IMR-90 (cell line): Measurements from ENCODE around the gene PPBP. TPM values are rescaled to one million over a fixed set of nuclear protein-coding genes. Genes with fewer than 3 reads are reported as not detected.

ENCODE experiments used
- ATAC-seq: fragments of 200-7000 bp; cut with Tn5 transposase; 2 replicates; pipeline ENCODE4 v1.9.1; 2020; ENCODE audit warnings: low read depth, mild to moderate bottlenecking, moderate library complexity
- BruUV-seq: library from RNA; stranded (reverse); fragments of 400-500 nt; replicated peaks from 2 replicates; lab custom pipeline; 2021; lab: Mats Ljungman, UMichigan
- CTCF ChIA-PET: fragments of 300-600 bp; formaldehyde crosslinking; extraction: SDS; loops from one replicate; lab custom pipeline; 2021; ENCODE audit warnings: antibody characterized with exemption; lab: Yijun Ruan, JAX
- POLR2A ChIA-PET: fragments of 300-600 bp; sonication (Branson Sonifier 250); formaldehyde crosslinking; loops from one replicate; lab custom pipeline; 2022; ENCODE audit warnings: antibody characterized with exemption; ENCODE audit not compliant: unreplicated experiment; lab: Charles Lee
- DNase-seq: peaks from one replicate; pipeline ENCODE4 v3.0.0; 2013
- H2AFZ ChIP-seq: replicated peaks from 2 replicates; pipeline ENCODE3; 2013; ENCODE audit warnings: low read length, mild to moderate bottlenecking; ENCODE audit not compliant: poor library complexity
- H2AK5ac ChIP-seq: 2 replicates; pipeline ENCODE4 v1.6.1; 2013; ENCODE audit warnings: low read depth, low read length, inconsistent platforms
- H2AK9ac ChIP-seq: replicated peaks from 2 replicates; pipeline ENCODE3; 2013; ENCODE audit warnings: mild to moderate bottlenecking, low read depth, low read length, moderate library complexity; ENCODE audit not compliant: poor library complexity
- H2BK120ac ChIP-seq: 2 replicates; pipeline ENCODE4 v1.6.1; 2013; ENCODE audit warnings: low read depth, low read length, inconsistent platforms
- H2BK15ac ChIP-seq: 3 replicates; pipeline ENCODE4 v1.6.1; 2013; ENCODE audit warnings: low read depth, low read length, inconsistent platforms
- H2BK20ac ChIP-seq: 2 replicates; pipeline ENCODE4 v1.6.1; 2013; ENCODE audit warnings: low read depth, mild to moderate bottlenecking, inconsistent platforms, low read length, moderate library complexity
- H2BK5ac ChIP-seq: 2 replicates; pipeline ENCODE4 v1.6.1; 2013; ENCODE audit warnings: mild to moderate bottlenecking, low read depth, low read length, inconsistent platforms; ENCODE audit not compliant: poor library complexity, severe bottlenecking
- H3K14ac ChIP-seq: replicated peaks from 2 replicates; pipeline ENCODE4 v1.6.1; 2013; ENCODE audit warnings: low read depth, low read length, inconsistent platforms
- H3K18ac ChIP-seq: 2 replicates; pipeline ENCODE4 v1.6.1; 2013; ENCODE audit warnings: low read depth, low read length, control low read depth
- H3K23ac ChIP-seq: 2 replicates; pipeline ENCODE4 v1.6.1; 2013; ENCODE audit warnings: low read depth, low read length, inconsistent platforms
- H3K27ac ChIP-seq: 2 replicates; pipeline ENCODE4 v1.5.1; 2013; ENCODE audit warnings: mild to moderate bottlenecking, control low read depth, low read length; ENCODE audit not compliant: insufficient read depth
- H3K27me3 ChIP-seq: 2 replicates; pipeline ENCODE4 v1.6.1; 2013; ENCODE audit warnings: low read length; ENCODE audit not compliant: control insufficient read depth, insufficient read depth
- H3K36me3 ChIP-seq: 2 replicates; pipeline ENCODE4 v1.6.1; 2013; ENCODE audit warnings: low read length, mixed read lengths; ENCODE audit not compliant: control insufficient read depth, insufficient read depth
- H3K4ac ChIP-seq: 2 replicates; pipeline ENCODE4 v1.6.1; 2013; ENCODE audit warnings: low read depth, low read length, inconsistent platforms
- H3K4me1 ChIP-seq: 2 replicates; pipeline ENCODE4 v1.6.1; 2013; ENCODE audit warnings: low read length, mixed read lengths; ENCODE audit not compliant: control insufficient read depth, insufficient read depth
- H3K4me2 ChIP-seq: 2 replicates; pipeline ENCODE4 v1.6.1; 2013; ENCODE audit warnings: low read depth, mild to moderate bottlenecking, control low read depth, low read length, moderate library complexity
- H3K4me3 ChIP-seq: 2 replicates; pipeline ENCODE4 v1.5.1; 2013; ENCODE audit warnings: low read depth, mild to moderate bottlenecking, control low read depth, low read length, moderate library complexity; ENCODE audit not compliant: insufficient read depth
- H3K56ac ChIP-seq: 2 replicates; pipeline ENCODE4 v1.6.1; 2013; ENCODE audit warnings: low read length, inconsistent platforms; ENCODE audit not compliant: insufficient read depth; ENCODE audit errors: extremely low read depth
- H3K79me1 ChIP-seq, 2 experiments: 2 replicates each; pipeline ENCODE4 v1.6.1; 2013; ENCODE audit warnings: low read length in 2 of 2, inconsistent platforms in 1 of 2, low read depth in 1 of 2
- H3K9ac ChIP-seq: 2 replicates; pipeline ENCODE4 v1.6.1; 2013; ENCODE audit warnings: low read depth, low read length, control low read depth
- H3K9me1 ChIP-seq: 2 replicates; pipeline ENCODE4 v1.6.1; 2013; ENCODE audit warnings: low read length, inconsistent platforms; ENCODE audit not compliant: insufficient read depth
- H3K9me3 ChIP-seq: 2 replicates; pipeline ENCODE4 v1.6.1; 2013; ENCODE audit warnings: low read length; ENCODE audit not compliant: control insufficient read depth, insufficient read depth
- H4K20me1 ChIP-seq: 2 replicates; pipeline ENCODE4 v1.6.1; 2013; ENCODE audit warnings: low read length, inconsistent platforms; ENCODE audit not compliant: insufficient read depth
- H4K5ac ChIP-seq: 2 replicates; pipeline ENCODE4 v1.6.1; 2013; ENCODE audit warnings: mild to moderate bottlenecking, low read depth, low read length, control low read depth
- H4K8ac ChIP-seq, 2 experiments: 2 replicates each; pipeline ENCODE4 v1.6.1; 2013; ENCODE audit warnings: low read depth in 2 of 2, low read length in 2 of 2, control low read depth in 1 of 2, inconsistent platforms in 1 of 2
- H4K91ac ChIP-seq: 2 replicates; pipeline ENCODE4 v1.6.1; 2013; ENCODE audit warnings: low read depth, low read length, inconsistent platforms; ENCODE audit not compliant: insufficient read depth
- MAFK ChIP-seq: IDR thresholded peaks from 2 replicates; pipeline ENCODE4 v1.6.1; 2012; ENCODE audit warnings: low read depth, low read length, improper control_type of control experiment
- MXI1 ChIP-seq: IDR thresholded peaks from 2 replicates; pipeline ENCODE4 v1.6.1; 2012; ENCODE audit warnings: low read depth, mild to moderate bottlenecking, low read length, moderate library complexity, borderline replicate concordance
- SMC3 ChIP-seq: fragments of 150-350 bp; IDR thresholded peaks from 2 replicates; pipeline ENCODE4 v1.6.1; 2016; ENCODE audit warnings: low read depth, mild to moderate bottlenecking, antibody characterized with exemption, low read length, moderate library complexity
- WGBS, 2 experiments: methylation state at CpG; one replicate each; pipeline versions ENCODE4 v1.1.5 to v1.1.7; 2013; ENCODE audit warnings: missing lambda C conversion rate in 2 of 2; ENCODE audit not compliant: insufficient read length in 1 of 2; ENCODE audit errors: extremely low coverage in 2 of 2; 5-methylcytosine and 5-hydroxymethylcytosine counted together
- dilution Hi-C: fragments of 300-500 bp; cut with HindIII; formaldehyde crosslinking; loops from one replicate; pipeline ENCODE4 v1.14.3; 2018; ENCODE audit warnings: low sequenced_read_pairs; ENCODE audit not compliant: unreplicated experiment
- in situ Hi-C: fragments of 300-500 bp; cut with MboI; formaldehyde crosslinking; loops from 3 replicates; pipeline ENCODE4 v1.14.3; 2019; ENCODE audit warnings: low sequenced_read_pairs, inconsistent platforms, mixed read lengths
- intact Hi-C: fragments of 100-400 bp; cut with micrococcal nuclease; formaldehyde crosslinking; loops from 2 replicates; pipeline ENCODE4 v1.10.0; 2022
- polyA plus RNA-seq, 3 experiments: library from polyadenylated mRNA; depleted of rRNA; stranded (reverse); fragments of >200 nt; gene quantifications; 2 replicates each; pipeline ENCODE4 v1.2.3, GENCODE V29; 2012; ENCODE audit warnings: low replicate concordance in 1 of 3
- total RNA-seq: library from RNA; depleted of rRNA; stranded (reverse); fragments of >200 nt; gene quantifications from 2 replicates; pipeline ENCODE4 v1.2.3, GENCODE V29; 2012

The PPBP gene
- total and polyA plus RNA-seq, 2 of the 4 experiments (the other 2 are of a cell fraction), result not detected

DNA sequence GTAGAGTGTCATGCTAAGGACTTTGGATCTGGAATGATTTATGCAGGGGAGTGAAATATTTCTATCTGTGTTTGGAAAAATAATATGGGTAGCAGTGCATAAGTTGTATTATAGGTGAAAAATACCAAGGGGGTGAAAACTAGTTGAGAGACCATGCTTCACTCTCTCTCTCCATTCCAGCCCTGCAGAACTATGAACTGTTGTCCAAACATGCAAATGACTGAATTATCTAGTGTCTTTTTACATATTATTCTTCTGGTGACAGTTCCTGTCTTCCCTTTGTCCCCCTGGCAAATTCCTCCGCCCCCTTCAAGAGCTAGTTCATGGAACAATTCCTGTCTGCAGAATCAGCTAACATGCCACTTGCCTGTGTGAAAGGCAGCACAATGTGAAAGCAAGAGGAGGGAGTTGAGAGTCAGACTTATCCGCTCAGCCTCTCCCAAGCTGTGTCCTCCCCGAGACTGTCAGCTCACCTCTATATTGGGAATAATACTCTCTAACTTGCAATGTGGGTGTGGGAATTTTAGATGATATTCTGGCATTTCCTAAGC lies 8.5 kb downstream of the PPBP start:
- ATAC-seq (no peak), DNase-seq (no peak)
- in situ Hi-C loops (no loop called here), dilution Hi-C loops (no loop called here), intact Hi-C loops (no loop called here)
- peak overlapping the region; percentile 69; the same call in 1 of the 2 replicates for H3K18ac ChIP-seq
- H3K4me3 ChIP-seq, result no peak overlapping the region
- H2AFZ ChIP-seq, result no peak overlapping the region
- no peaks in the 10 kb centered on the region for H4K20me1 ChIP-seq
- H4K91ac ChIP-seq, result peak overlapping the region; percentile 31; the same call in 1 of the 2 replicates
- H2BK20ac ChIP-seq, result peak overlapping the region; percentile 75
- no peak overlapping the region for H2BK5ac ChIP-seq
- peak overlapping the region in 1 of 2 experiments; percentile 42; a peak in 1 of 4 replicates for H4K8ac ChIP-seq
- H4K5ac ChIP-seq, result no peak overlapping the region
- H3K9me3 ChIP-seq, result 0 out of 2 replicates have a peak, but pooled peaks cover 2% of the 10 kb centered on the region
- no peak overlapping the region for H3K27ac ChIP-seq
- H2BK15ac ChIP-seq, result peak overlapping the region; percentile 71; the same call in 2 of the 3 replicates
- peaks cover 6% of the 10 kb centered on the region for H3K9me1 ChIP-seq
- H3K23ac ChIP-seq, result peak overlapping the region; percentile 11; the same call in 1 of the 2 replicates
- TF ChIP-seq MAFK, result no peak
- no peak for TF ChIP-seq SMC3
- TF ChIP-seq MXI1, result no peak
- no CpG with 5 or more reads among the region's 3 CpGs for WGBS, 2 experiments
- peak overlapping the region; percentile 42 for H3K14ac ChIP-seq
- H2AK9ac ChIP-seq, result no peak overlapping the region
- peaks cover 8% of the 10 kb centered on the region for H3K4me1 ChIP-seq
- no peak overlapping the region for H3K9ac ChIP-seq
- peak overlapping the region; percentile 60 for H2BK120ac ChIP-seq
- ChIA-PET CTCF (interaction anchor here (0.5 kb wide), 1 partner anchor 52 kb away, joined by 3 read pairs; no protein-coding TSS in a partner anchor), POLR2A (no interaction called here)
- no peak overlapping the region for H3K56ac ChIP-seq
- no peaks in the 10 kb centered on the region for H3K79me1 ChIP-seq
- no TSS peak for BruUV-seq
- H3K36me3 ChIP-seq, result no peaks in the 10 kb centered on the region
- no peaks in the 10 kb centered on the region for H3K27me3 ChIP-seq
- peak overlapping the region; percentile 90; the same call in 1 of the 2 replicates for H2AK5ac ChIP-seq
- peak overlapping the region; percentile 66 for H3K4ac ChIP-seq
- peak overlapping the region; percentile 65; the same call in 1 of the 2 replicates for H3K4me2 ChIP-seq
